DND-41 (cell line): ENCODE results near the gene NDUFB6.
"Not testable (repeated sequence)": the region's sequence is repeated elsewhere in the genome, so short reads cannot be mapped to it uniquely, and the experiment has no call there.

ENCODE experiments used
- ATAC-seq: fragments of 200-7000 bp; cut with Tn5 transposase; 3 replicates; pipeline ENCODE4 v1.9.1; 2021; ENCODE audit warnings: low read depth; ENCODE audit not compliant: insufficient read depth
- DNase-seq: peaks from one replicate; pipeline ENCODE4 v3.0.0-alpha.2; 2020
- H2AFZ ChIP-seq: 2 replicates; pipeline ENCODE4 v1.6.0; 2012; ENCODE audit warnings: low read depth, low read length
- H3K27ac ChIP-seq: 2 replicates; pipeline ENCODE4 v1.5.1; 2012; ENCODE audit warnings: low read length, inconsistent platforms
- H3K27me3 ChIP-seq: fragments of 200-600 bp; sonication (generic); 2 replicates; pipeline ENCODE4 v1.6.0; 2012; ENCODE audit warnings: low read length, mild to moderate bottlenecking, inconsistent platforms; ENCODE audit not compliant: insufficient read depth, poor library complexity
- H3K36me3 ChIP-seq: 2 replicates; pipeline ENCODE4 v1.5.1; 2012; ENCODE audit warnings: low read length, inconsistent platforms; ENCODE audit not compliant: insufficient read depth
- H3K4me1 ChIP-seq: 2 replicates; pipeline ENCODE4 v1.5.1; 2012; ENCODE audit warnings: mild to moderate bottlenecking, low read length; ENCODE audit not compliant: insufficient read depth
- H3K4me2 ChIP-seq: 2 replicates; pipeline ENCODE4 v1.6.0; 2012; ENCODE audit warnings: mild to moderate bottlenecking, moderate library complexity, low read length, inconsistent platforms; ENCODE audit not compliant: insufficient read depth
- H3K4me3 ChIP-seq, 2 experiments: fragments of 200-600 bp in 1 of 2; shearing (Covaris generic) in 1 of 2; 2 replicates each; pipeline ENCODE4 v1.5.1; 2012 to 2016; ENCODE audit warnings: inconsistent platforms in 2 of 2, low read length in 2 of 2, mild to moderate bottlenecking in 2 of 2, low read depth in 1 of 2, moderate library complexity in 1 of 2
- H3K79me2 ChIP-seq: 2 replicates; pipeline ENCODE4 v1.6.0; 2012; ENCODE audit warnings: low read length, inconsistent platforms; ENCODE audit not compliant: insufficient read depth
- H3K9ac ChIP-seq: 2 replicates; pipeline ENCODE4 v1.6.0; 2012; ENCODE audit warnings: low read depth, mild to moderate bottlenecking, inconsistent platforms, low read length, moderate library complexity
- H3K9me3 ChIP-seq: 2 replicates; pipeline ENCODE4 v1.5.1; 2012; ENCODE audit warnings: low read length, moderate library complexity, mild to moderate bottlenecking, inconsistent platforms; ENCODE audit not compliant: insufficient read depth, severe bottlenecking
- H4K20me1 ChIP-seq: 2 replicates; pipeline ENCODE4 v1.6.0; 2012; ENCODE audit warnings: low read length; ENCODE audit not compliant: insufficient read depth
- EZH2 ChIP-seq: IDR thresholded peaks from 3 replicates; pipeline ENCODE4 v1.6.1; 2012; ENCODE audit warnings: borderline replicate concordance, low read depth, mild to moderate bottlenecking, moderate library complexity, low read length, inconsistent platforms; ENCODE audit not compliant: severe bottlenecking
- TF ChIP-seq, protein P1 (sequence below): IDR thresholded peaks from 2 replicates; pipeline ENCODE4 v1.5.1; 2012; ENCODE audit warnings: borderline replicate concordance, low read length, moderate library complexity, mild to moderate bottlenecking; ENCODE audit not compliant: poor library complexity, severe bottlenecking; ENCODE audit errors: extremely low read depth

NDUFB6 gene

DNA sequence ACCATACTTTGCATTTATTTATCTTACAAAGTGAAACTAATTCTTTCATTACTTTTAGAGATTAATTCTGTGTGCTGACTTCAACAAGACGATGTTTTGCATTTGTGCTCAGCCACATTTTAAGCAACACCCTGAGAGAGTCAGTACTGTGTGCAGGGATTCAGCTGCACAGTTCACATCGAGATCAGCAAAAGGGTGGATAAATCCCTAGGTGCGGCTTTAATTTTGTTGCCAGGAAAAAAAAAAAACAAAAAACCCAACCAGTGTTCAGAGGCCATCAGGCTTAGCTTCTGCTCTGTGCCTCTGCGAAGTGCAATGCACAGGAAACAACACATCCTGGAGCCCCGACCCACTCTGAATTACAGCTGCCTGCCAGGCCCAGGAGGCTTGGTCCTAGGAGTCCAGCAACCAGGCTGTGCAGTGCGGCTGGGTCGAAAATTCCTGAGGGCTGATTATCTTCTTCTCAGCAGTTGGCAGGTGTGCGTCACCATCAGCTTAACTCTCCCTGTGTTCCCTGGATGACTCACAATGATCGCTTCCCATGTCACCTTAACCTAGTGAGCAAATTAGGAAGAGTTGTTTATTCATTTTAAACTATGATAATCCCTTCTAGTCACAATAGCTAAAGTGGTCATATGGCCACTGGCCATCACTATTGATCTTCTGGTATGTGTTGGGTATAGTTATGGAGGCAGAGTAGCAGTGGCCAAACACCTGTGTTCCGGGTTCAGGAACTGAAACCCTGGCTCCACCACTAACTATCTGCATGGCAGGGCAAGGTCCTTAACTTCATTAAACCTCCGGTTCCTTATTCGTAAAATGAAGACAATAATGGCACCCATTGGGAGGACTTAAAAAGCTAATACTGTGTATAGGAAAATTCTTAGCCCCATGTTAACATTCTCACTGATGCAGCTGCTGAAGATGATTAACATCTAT is 31.2 kb upstream of the NDUFB6 start:
- no peak for TF ChIP-seq EZH2
- TF ChIP-seq, protein P1, sequence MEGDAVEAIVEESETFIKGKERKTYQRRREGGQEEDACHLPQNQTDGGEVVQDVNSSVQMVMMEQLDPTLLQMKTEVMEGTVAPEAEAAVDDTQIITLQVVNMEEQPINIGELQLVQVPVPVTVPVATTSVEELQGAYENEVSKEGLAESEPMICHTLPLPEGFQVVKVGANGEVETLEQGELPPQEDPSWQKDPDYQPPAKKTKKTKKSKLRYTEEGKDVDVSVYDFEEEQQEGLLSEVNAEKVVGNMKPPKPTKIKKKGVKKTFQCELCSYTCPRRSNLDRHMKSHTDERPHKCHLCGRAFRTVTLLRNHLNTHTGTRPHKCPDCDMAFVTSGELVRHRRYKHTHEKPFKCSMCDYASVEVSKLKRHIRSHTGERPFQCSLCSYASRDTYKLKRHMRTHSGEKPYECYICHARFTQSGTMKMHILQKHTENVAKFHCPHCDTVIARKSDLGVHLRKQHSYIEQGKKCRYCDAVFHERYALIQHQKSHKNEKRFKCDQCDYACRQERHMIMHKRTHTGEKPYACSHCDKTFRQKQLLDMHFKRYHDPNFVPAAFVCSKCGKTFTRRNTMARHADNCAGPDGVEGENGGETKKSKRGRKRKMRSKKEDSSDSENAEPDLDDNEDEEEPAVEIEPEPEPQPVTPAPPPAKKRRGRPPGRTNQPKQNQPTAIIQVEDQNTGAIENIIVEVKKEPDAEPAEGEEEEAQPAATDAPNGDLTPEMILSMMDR: no peak
- no peaks in the 10 kb centered on the region for H3K79me2 ChIP-seq
- no peak overlapping the region for H3K27ac ChIP-seq
- H2AFZ ChIP-seq: no peak overlapping the region
- ATAC-seq: no peak
- no peak overlapping the region for H3K4me2 ChIP-seq
- H3K4me3 ChIP-seq: no peak overlapping the region
- H4K20me1 ChIP-seq: no peaks in the 10 kb centered on the region
- DNase-seq: no peak
- no peaks in the 10 kb centered on the region for H3K9me3 ChIP-seq
- H3K27me3 ChIP-seq: peaks cover 7% of the 10 kb centered on the region
- no peaks in the 10 kb centered on the region for H3K36me3 ChIP-seq
- H3K4me1 ChIP-seq: no peaks in the 10 kb centered on the region
- H3K9ac ChIP-seq: no peak overlapping the region

DNA sequence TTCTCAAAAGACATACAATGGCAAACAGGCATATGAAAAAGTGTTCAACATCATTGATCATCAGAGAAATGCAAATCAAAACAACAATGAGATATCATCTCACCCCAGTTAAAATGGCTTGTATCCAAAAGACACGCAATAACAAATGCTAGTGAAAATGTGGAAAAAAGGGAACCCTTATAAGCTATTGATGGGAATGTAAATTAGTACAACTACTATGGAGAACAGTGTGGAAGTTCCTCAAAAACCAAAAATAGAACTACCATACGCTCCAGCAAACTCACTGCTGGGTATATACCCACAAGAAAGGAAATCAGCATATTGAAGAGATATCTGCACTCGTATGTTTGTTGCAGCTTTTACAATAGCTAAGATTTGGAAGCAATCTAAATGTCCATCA is 26.1 kb upstream of the NDUFB6 start:
- DNase-seq, H3K4me2 ChIP-seq, ATAC-seq: not testable (repeated sequence)

DNA sequence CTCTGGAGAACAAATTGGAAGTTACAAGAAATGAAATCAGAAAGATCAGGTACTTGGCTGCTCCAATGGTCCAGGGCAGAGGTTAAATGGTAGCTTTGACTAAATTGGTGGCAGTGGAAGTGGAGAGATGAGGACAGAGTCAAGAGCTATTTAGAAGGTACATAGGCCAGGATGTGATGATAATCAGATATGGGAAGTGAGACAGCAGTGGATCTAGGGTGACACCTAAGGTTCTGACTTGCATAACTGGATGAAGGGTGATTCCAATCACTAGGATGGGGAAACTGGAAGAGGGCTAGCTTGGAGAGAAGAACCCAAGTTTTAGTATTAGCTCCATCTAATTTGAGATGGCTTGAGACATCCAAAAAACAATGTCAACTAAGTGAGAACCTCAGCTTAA is 24.0 kb upstream of the NDUFB6 start:
- no peak for ATAC-seq
- no peak overlapping the region for H3K27ac ChIP-seq
- peaks cover under 1% of the 10 kb centered on the region for H3K27me3 ChIP-seq
- no peak overlapping the region for H3K9ac ChIP-seq
- TF ChIP-seq, protein P1: no peak
- TF ChIP-seq EZH2: no peak
- H3K4me2 ChIP-seq: no peak overlapping the region
- no peaks in the 10 kb centered on the region for H3K36me3 ChIP-seq
- H3K9me3 ChIP-seq: no peaks in the 10 kb centered on the region
- H4K20me1 ChIP-seq: no peaks in the 10 kb centered on the region
- H2AFZ ChIP-seq: no peak overlapping the region
- no peak for DNase-seq
- H3K4me1 ChIP-seq: no peaks in the 10 kb centered on the region
- H3K79me2 ChIP-seq: no peaks in the 10 kb centered on the region
- H3K4me3 ChIP-seq: no peak overlapping the region

More for the DNA sequence above, 26.1 kb upstream of the NDUFB6 start:
- H3K4me3 ChIP-seq, H3K27ac ChIP-seq, H3K4me1 ChIP-seq, H3K9me3 ChIP-seq, H3K9ac ChIP-seq, H4K20me1 ChIP-seq, H3K79me2 ChIP-seq, H3K27me3 ChIP-seq, H2AFZ ChIP-seq, H3K36me3 ChIP-seq: not testable (repeated sequence)

DNA sequence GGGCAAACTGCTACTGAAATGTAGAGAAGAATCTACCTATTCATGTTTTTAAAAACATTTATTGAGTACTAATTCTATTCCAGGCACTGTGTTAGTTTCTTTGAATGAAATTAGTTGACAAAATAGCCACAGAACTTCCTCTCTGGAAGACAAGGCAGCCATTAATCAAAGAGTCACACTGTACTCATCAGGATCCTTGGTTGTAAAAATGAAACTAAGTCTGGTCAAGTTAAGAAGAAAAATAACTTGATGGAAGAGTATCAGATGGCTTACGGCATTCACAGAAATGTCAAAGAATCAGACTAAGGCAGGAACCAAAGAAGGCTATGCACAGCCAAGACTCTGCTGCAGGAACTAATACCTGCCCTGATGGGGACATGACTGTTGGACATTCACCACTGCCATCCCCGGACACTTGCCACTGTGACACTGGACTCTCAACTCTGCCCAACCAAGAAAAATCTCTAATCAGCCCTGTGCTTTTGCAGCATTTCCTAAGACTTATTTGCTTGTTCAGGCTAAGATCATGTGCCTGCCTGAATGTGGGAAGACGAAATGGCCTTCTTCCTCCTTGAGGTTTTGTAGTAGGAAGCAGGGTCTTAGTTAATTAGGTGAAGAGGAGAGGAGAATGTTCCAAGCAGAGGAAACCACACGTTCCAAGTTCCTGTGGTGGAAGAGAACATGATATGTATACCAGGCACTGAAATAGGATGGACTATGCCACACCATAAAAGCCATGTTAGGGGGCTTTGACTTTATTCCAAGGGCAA is 23.3 kb upstream of the NDUFB6 start:
- H3K9ac ChIP-seq: no peak overlapping the region
- H3K4me2 ChIP-seq: no peak overlapping the region
- no peak overlapping the region for H3K27ac ChIP-seq

More for the DNA sequence above, 23.3 kb upstream of the NDUFB6 start:
- H4K20me1 ChIP-seq: no peaks in the 10 kb centered on the region
- DNase-seq (no peak), ATAC-seq (no peak)
- H3K4me3 ChIP-seq: no peak overlapping the region
- no peaks in the 10 kb centered on the region for H3K9me3 ChIP-seq
- no peaks in the 10 kb centered on the region for H3K79me2 ChIP-seq
- H3K4me1 ChIP-seq: no peaks in the 10 kb centered on the region
- TF ChIP-seq EZH2: no peak
- TF ChIP-seq, protein P1: no peak
- no peaks in the 10 kb centered on the region for H3K27me3 ChIP-seq
- H2AFZ ChIP-seq: no peak overlapping the region
- no peaks in the 10 kb centered on the region for H3K36me3 ChIP-seq
